Esophagus (tissue), 2 donors: ENCODE measurements around the gene AHCYL1. TPM values are rescaled to one million over a fixed set of nuclear protein-coding genes. Genes with fewer than 3 reads are reported as not detected.
A peak's percentile ranks its signal among the peaks of the same experiment; 100 is the strongest.

Source experiments
- H3K27ac ChIP-seq, 2 donors: one replicate each; pipeline ENCODE4 v1.5.1; 2013; ENCODE audit warnings: low read depth in 2 of 2, mild to moderate bottlenecking in 2 of 2, inconsistent platforms in 1 of 2, low read length in 1 of 2, moderate library complexity in 1 of 2
- H3K27me3 ChIP-seq, 2 donors: one replicate each; pipeline ENCODE4 v1.6.1; 2013; ENCODE audit warnings: low read length in 2 of 2, control low read depth in 1 of 2, mild to moderate bottlenecking in 1 of 2; ENCODE audit not compliant: insufficient read depth in 2 of 2, control insufficient read depth in 1 of 2
- H3K36me3 ChIP-seq, 2 donors: one replicate each; pipeline ENCODE4 v1.6.1; 2013; ENCODE audit warnings: low read length in 1 of 2; ENCODE audit not compliant: control insufficient read depth in 2 of 2, insufficient read depth in 2 of 2
- H3K4me1 ChIP-seq, 2 donors: one replicate each; pipeline ENCODE4 v1.6.1; 2013; ENCODE audit warnings: low read length in 1 of 2; ENCODE audit not compliant: control insufficient read depth in 2 of 2, insufficient read depth in 2 of 2
- H3K4me3 ChIP-seq, 2 donors: one replicate each; pipeline ENCODE4 v1.5.1; 2013; ENCODE audit warnings: low read length in 2 of 2, mild to moderate bottlenecking in 2 of 2, low read depth in 1 of 2, moderate library complexity in 1 of 2
- H3K9me3 ChIP-seq, 2 donors: one replicate each; pipeline ENCODE4 v1.6.1; 2013; ENCODE audit warnings: mild to moderate bottlenecking in 2 of 2, low read depth in 1 of 2, low read length in 1 of 2, moderate library complexity in 1 of 2; ENCODE audit not compliant: control insufficient read depth in 2 of 2, insufficient read depth in 1 of 2
- WGBS, 2 donors: extraction: QIAGEN DNeasy Blood & Tissue Kit; methylation state at CpG; one replicate each; pipeline ENCODE4 v1.1.7; 2013; 5-methylcytosine and 5-hydroxymethylcytosine counted together
- polyA plus RNA-seq, 2 donors: library from polyadenylated mRNA; stranded (reverse); fragments of 200-250 nt; gene quantifications; one replicate each; pipeline ENCODE4 v1.2.3, GENCODE V29; 2013
- donor health status: healthy with polysubstance abuse.
- donor health status: Bipolar disorder and iron deficiency.

The AHCYL1 gene
- polyA plus RNA-seq, 2 donors = 22.6 to 34.7 TPM

- Histone ChIP-seq H3K36me3 (no peaks in the 10 kb centered on the region), H3K4me3 (no peak overlapping the region), H3K27me3 (no peaks in the 10 kb centered on the region), H3K27ac (no peak overlapping the region), H3K9me3 (no peaks in the 10 kb centered on the region), H3K4me1 (no peaks in the 10 kb centered on the region)
- WGBS, 2 donors = 25 to 30% methylated on average over 1 of the region's 1 CpG
These were observed 13.0 kb upstream of the AHCYL1 start for GRCh38 chr1:109971559-109971958.

GRCh38 chr1:109974191-109974590, 10.4 kb upstream of the AHCYL1 start:
- Histone ChIP-seq H3K36me3 (no peaks in the 10 kb centered on the region), H3K4me1 (no peaks in the 10 kb centered on the region), H3K27me3 (no peaks in the 10 kb centered on the region), H3K27ac (no peak overlapping the region), H3K4me3 (no peak overlapping the region), H3K9me3 (no peaks in the 10 kb centered on the region)
- WGBS, 2 donors = 92 to 93% methylated on average over 3 of the region's 3 CpGs

DNA sequence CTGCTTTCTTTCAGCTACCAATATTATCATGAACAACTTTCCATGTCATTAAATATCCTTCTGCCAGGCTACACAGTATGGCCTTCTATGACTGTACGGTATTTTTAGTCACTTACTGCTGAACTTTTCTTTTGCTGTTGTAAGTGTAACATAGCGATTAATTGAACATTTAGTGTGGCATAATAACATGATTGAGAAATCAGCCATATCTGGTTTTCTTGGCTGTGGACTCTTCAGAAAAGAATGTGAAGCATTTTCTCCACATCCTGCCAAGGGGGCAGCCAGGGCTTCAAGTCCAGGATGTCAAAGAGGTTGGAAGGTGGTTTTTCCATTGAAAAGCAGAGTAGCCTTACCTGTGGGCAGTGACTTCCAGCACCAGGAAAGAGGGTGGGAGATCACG, 8.8 kb upstream of the AHCYL1 start:
- WGBS, 2 donors = 84% methylated on average over 3 of the region's 3 CpGs
- Histone ChIP-seq H3K27me3 (no peaks in the 10 kb centered on the region), H3K4me3 (no peak overlapping the region), H3K27ac (no peak overlapping the region), H3K36me3 (no peaks in the 10 kb centered on the region), H3K4me1 (peaks cover 0 to 4% of the 10 kb centered on the region in 2 donors), H3K9me3 (no peaks in the 10 kb centered on the region)

- Histone ChIP-seq H3K4me1 (peaks cover 0 to 11% of the 10 kb centered on the region in 2 donors), H3K27ac (no peak overlapping the region), H3K9me3 (no peaks in the 10 kb centered on the region), H3K27me3 (no peaks in the 10 kb centered on the region), H3K36me3 (no peaks in the 10 kb centered on the region), H3K4me3 (no peak overlapping the region)
- WGBS, 2 donors = 96% methylated on average over 4 of the region's 4 CpGs
These were observed 7.8 kb upstream of the AHCYL1 start for GRCh38 chr1:109976762-109977161.

GRCh38 chr1:109977225-109977624, 7.3 kb upstream of the AHCYL1 start:
- peaks cover 0 to 12% of the 10 kb centered on the region in 2 donors for H3K4me1 ChIP-seq
- H3K27ac ChIP-seq = no peak overlapping the region
- H3K4me3 ChIP-seq = no peak overlapping the region
- H3K27me3 ChIP-seq = no peaks in the 10 kb centered on the region
- WGBS, 2 donors = 81 to 86% methylated on average over 8 of the region's 8 CpGs
- H3K9me3 ChIP-seq = peaks cover 0 to 3% of the 10 kb centered on the region in 2 donors
- no peaks in the 10 kb centered on the region for H3K36me3 ChIP-seq

- 79 to 83% methylated on average over 12 of the region's 12 CpGs for WGBS, 2 donors
- Histone ChIP-seq H3K4me3 (no peak overlapping the region), H3K9me3 (peaks cover 0 to 3% of the 10 kb centered on the region in 2 donors), H3K4me1 (peaks cover 0 to 12% of the 10 kb centered on the region in 2 donors), H3K27ac (no peak overlapping the region), H3K36me3 (no peaks in the 10 kb centered on the region), H3K27me3 (no peaks in the 10 kb centered on the region)
These were observed 6.7 kb upstream of the AHCYL1 start for GRCh38 chr1:109977657-109978378.

- WGBS, 2 donors = 73 to 80% methylated on average over 9 of the region's 9 CpGs
- Histone ChIP-seq H3K27me3 (no peaks in the 10 kb centered on the region), H3K4me3 (no peak overlapping the region), H3K9me3 (peaks cover 0 to 3% of the 10 kb centered on the region in 2 donors), H3K27ac (peak overlapping the region; percentile 11 to 26), H3K36me3 (no peaks in the 10 kb centered on the region), H3K4me1 (peaks cover 0 to 12% of the 10 kb centered on the region in 2 donors)
These were observed 5.6 kb upstream of the AHCYL1 start for GRCh38 chr1:109978761-109979488.

- Histone ChIP-seq H3K27me3 (no peaks in the 10 kb centered on the region), H3K27ac (no peak overlapping the region), H3K9me3 (peaks cover 0 to 3% of the 10 kb centered on the region in 2 donors), H3K36me3 (no peaks in the 10 kb centered on the region), H3K4me1 (peaks cover 0 to 12% of the 10 kb centered on the region in 2 donors), H3K4me3 (no peak overlapping the region)
- WGBS, 2 donors = 50 to 51% methylated on average over 5 of the region's 5 CpGs
These were observed 5.0 kb upstream of the AHCYL1 start for GRCh38 chr1:109979489-109980091.

GRCh38 chr1:109980324-109981003, 4.1 kb upstream of the AHCYL1 start:
- 50 to 55% methylated on average over 6 of the region's 6 CpGs for WGBS, 2 donors
- Histone ChIP-seq H3K9me3 (peaks cover 0 to 3% of the 10 kb centered on the region in 2 donors), H3K4me1 (peaks cover 0 to 12% of the 10 kb centered on the region in 2 donors), H3K27ac (peak overlapping the region in 1 of 2 donors; percentile 11), H3K27me3 (no peaks in the 10 kb centered on the region), H3K4me3 (no peak overlapping the region), H3K36me3 (no peaks in the 10 kb centered on the region)
